ENCODE data around the gene MYCBP2. TPM values are rescaled to one million over a fixed set of nuclear protein-coding genes. Genes with fewer than 3 reads are reported as not detected.

MYCBP2 gene
- total RNA-seq, 1 donor from 2014 or later: 62.1 TPM

GRCh38 chr13:77143431-77143830 lies 183.5 kb downstream of the MYCBP2 start:
- DNase-seq (ENCODE audit: low spot score): no peak
- intact Hi-C loops (cut with DNase I): no loop called here

DNA sequence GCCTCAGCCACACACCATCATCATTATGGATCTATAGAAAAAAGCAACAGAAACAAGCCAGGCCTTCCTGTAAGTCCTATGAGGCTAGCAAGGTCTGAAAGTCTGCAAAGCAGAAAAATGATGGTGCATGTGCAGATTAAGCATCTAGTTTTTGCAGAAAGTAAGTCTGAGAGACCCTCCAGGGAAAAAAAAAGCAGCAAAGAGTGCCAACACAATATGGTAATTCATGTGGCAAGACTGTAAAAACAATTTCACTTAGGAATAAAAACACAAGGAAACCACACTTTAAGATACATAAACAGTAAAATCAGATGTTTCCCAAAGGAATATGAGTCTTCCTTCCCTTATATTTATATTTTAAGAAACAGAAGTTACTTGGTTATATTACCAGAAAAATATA lies 187.6 kb downstream of the MYCBP2 start:
- intact Hi-C loops (cut with DNase I): no loop called here

GRCh38 chr13:77138813-77139212 lies 188.1 kb downstream of the MYCBP2 start:
- intact Hi-C loops (cut with DNase I): no loop called here
- DNase-seq (ENCODE audit: low spot score): no peak

More for the DNA sequence above, 187.6 kb downstream of the MYCBP2 start:
- no peak for DNase-seq (ENCODE audit: low spot score)

DNA sequence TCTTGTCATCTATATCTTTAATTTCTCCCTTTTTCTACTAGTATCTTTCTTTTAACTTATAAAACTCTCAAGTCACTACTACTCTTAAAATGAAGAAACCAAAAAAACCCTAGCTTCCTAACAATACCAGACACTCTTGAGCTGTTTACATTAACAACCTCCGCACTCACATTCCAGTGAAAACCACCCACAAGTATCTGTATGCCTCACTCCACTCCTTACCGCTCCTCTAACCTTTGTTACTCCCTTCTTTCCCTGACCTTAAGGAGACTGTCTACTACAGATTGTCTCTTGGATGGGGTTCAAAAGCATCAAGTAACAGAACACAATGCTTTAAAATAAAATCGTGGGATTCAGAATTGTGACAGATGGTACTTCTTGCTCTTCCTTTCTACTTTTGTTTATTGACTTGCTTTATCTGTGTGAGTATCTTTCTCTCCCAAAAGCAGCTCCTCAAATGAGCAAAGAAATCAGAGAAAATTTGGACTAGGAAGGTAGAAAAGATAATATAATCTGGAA lies 189.9 kb downstream of the MYCBP2 start:
- DNase-seq (ENCODE audit: low spot score): no peak
- intact Hi-C loops (cut with DNase I): no loop called here

GRCh38 chr13:77124423-77124822 lies 202.5 kb downstream of the MYCBP2 start:
- no peak for DNase-seq (ENCODE audit: low spot score)
- intact Hi-C loops (cut with DNase I): no loop called here

DNA sequence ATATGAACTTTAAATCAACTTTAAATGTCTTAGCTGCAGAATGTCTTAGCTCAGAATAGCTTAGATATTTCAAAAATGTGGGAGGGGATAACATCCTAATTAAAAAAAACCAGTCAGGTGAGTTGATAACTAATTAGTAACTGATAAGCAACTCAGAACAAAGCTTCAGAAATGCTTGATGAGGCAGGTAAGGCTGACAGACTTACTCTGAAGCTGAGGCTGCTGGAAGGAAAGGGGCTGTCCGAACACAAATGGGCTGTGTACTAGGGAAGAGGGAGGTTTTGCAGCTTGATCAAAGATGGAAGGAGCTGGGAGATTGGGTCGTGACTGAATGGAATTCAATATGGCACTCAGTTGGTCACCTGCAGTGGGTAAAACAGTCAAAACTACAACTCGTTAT lies 208.8 kb downstream of the MYCBP2 start:
- no peak for DNase-seq (ENCODE audit: low spot score)
- intact Hi-C loops (cut with DNase I): no loop called here

DNA sequence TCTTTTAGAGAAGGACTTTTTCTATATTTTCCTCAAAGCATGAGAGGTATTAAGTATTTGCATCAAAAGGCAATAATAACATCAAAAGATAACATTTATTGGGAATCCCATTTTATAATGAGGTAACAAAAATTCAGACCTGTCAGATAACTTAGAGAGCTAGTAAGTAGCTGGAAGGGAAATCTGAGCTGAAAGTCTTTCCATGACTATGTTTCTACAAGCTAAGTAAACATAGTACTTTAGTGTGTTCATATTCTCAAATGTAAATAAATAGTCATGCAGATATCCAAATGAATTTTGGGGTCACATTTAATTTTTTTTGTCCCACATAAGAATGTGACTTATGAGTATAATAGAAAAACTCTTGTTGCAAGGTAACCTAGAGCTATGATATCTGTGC lies 212.6 kb downstream of the MYCBP2 start:
- no peak for DNase-seq (ENCODE audit: low spot score)
- intact Hi-C loops (cut with DNase I): no loop called here

DNA sequence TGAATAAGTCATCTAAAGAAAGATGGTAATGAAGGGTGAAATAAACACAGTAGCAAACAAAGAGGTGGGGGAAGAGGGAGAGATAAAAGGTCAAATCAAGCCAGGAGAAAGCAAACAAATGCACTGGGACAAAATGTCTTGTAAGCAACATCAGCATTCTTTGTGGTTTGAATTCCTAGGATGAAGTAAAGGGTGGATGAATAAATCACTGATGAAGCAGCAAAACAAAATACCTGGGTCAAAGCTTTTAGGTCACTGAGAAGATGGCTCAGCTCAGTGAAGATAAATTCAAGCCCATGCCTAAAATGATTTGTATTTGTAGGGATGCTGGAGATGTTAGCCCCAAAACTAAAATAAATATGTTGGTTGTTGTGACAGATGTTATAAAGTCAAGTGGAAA lies 213.4 kb downstream of the MYCBP2 start:
- DNase-seq (ENCODE audit: low spot score): no peak
- intact Hi-C loops (cut with DNase I): no loop called here

- intact Hi-C loops (cut with DNase I): no loop called here
- DNase-seq (ENCODE audit: low spot score): no peak
These were observed 221.8 kb downstream of the MYCBP2 start for GRCh38 chr13:77105051-77105450.

DNA sequence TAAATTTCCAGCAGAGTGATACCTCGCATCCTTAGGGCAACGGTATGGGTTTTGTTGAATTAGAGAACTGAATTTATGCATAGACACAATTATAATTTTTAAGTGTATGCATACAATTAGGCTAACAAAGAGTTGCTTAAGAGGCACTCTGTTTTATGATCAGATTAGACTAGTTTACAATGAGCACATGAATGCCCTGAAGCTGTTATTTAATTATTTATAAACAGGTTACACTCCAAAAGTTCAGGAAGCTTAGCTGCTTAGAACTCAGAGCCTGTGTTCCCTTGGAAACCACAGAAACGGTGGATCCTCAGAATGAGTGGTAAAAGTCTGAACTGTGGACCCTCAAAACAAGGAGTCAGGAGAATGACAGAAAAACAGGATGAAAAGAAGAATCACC lies 227.5 kb downstream of the MYCBP2 start:
- DNase-seq (ENCODE audit: low spot score): no peak
- intact Hi-C loops (cut with DNase I): no loop called here

DNA sequence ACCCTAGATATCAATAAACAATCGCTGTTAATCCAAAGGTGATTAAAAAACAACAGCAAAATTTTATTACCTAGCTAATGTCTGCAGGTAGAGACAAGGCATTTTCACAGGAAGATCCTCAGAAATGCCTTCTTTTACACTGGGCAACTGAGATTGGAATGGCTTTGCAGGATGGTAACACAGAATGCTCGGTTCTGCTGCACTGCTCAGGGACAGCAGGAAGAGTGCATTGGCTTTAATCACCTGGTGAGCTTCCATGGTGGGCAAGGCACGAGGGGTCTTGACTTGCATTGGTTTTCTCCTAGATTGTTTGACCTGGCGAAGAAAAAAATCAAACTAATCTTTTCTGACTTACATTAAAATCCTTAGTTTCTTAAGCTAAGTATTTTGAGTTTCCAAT lies 231.6 kb downstream of the MYCBP2 start:
- intact Hi-C loops (cut with DNase I): no loop called here

DNA sequence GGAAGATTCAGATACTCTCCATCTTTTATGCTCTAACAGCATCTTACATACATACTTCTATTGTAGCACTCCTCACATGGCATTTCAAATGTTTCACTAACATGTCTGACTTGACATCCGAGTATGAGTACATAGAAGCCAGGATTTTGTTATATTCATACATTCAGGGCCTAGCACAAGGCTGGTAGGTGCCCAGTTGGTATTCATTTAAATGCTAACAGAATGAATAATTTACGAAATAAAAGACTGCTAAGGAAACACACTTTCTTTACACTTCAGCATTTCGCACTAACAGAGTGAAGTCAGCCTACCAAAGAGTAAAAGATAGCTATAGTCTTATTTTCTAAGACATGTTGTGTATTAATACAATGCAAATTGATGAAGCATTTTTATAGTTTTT lies 232.1 kb downstream of the MYCBP2 start:
- intact Hi-C loops (cut with DNase I): no loop called here
- DNase-seq (ENCODE audit: low spot score): no peak

More for the DNA sequence above, 231.6 kb downstream of the MYCBP2 start:
- no peak for DNase-seq (ENCODE audit: low spot score)

GRCh38 chr13:77093735-77094134 lies 233.2 kb downstream of the MYCBP2 start:
- no peak for DNase-seq (ENCODE audit: low spot score)
- intact Hi-C loops (cut with DNase I): no loop called here

- no peak for DNase-seq (ENCODE audit: low spot score)
- intact Hi-C loops (cut with DNase I): no loop called here
These were observed 242.1 kb downstream of the MYCBP2 start for GRCh38 chr13:77084755-77085154.

GRCh38 chr13:77079902-77080413 lies 246.9 kb downstream of the MYCBP2 start:
- DNase-seq (ENCODE audit: low spot score): no peak
- intact Hi-C loops (cut with DNase I): no loop called here

DNA sequence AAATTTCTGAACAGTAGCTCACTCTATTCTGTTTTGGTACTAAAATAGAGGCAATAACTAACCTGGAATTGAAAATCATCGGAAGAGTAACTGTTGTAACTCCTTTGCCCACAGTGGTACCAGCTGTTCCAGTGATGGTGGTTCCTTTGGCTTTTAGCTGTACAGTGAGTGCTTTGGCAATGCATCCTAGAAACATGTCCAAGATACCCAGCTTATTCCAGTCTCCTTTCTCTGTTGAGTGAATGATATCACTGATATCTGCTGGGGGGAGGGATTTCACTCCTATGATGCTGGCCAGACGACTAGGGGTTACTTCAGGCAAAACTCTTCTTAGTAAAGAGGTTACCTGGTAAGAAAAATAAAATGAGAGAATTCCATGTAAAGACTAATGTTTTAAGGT lies 259.4 kb downstream of the MYCBP2 start:
- intact Hi-C loops (cut with DNase I): no loop called here
- no peak for DNase-seq (ENCODE audit: low spot score)

- intact Hi-C loops (cut with DNase I): no loop called here
- DNase-seq (ENCODE audit: low spot score): no peak
These were observed 261.3 kb downstream of the MYCBP2 start for GRCh38 chr13:77065461-77066147.

GRCh38 chr13:77062097-77062496 lies 264.8 kb downstream of the MYCBP2 start:
- intact Hi-C loops (cut with DNase I): no loop called here
- no peak for DNase-seq (ENCODE audit: low spot score)

- DNase-seq (ENCODE audit: low spot score): no peak
- intact Hi-C loops (cut with DNase I): no loop called here
These were observed 265.5 kb downstream of the MYCBP2 start for GRCh38 chr13:77061362-77061761.

- no peak for DNase-seq (ENCODE audit: low spot score)
- intact Hi-C loops (cut with DNase I): no loop called here
These were observed 270.0 kb downstream of the MYCBP2 start for GRCh38 chr13:77056886-77057285.

DNA sequence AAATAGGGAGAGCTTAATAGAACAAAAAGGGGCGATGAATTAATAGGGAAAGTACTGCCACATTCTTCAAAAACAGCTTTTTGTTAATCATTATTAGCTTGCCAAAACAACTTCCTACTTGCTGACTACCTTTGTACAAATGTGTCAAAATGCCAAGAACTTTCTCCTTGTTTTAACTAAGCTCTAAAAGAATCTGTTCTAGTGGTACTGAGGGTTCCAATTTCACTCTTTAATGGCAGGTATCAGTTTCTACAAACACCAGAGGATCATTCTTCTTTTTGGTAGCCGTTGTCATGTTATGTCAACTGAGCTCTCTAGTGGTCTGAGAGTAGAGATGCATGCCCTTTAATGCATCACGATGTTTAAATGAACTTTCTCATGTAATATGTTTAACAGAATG lies 270.5 kb downstream of the MYCBP2 start:
- no peak for DNase-seq (ENCODE audit: low spot score)
- intact Hi-C loops (cut with DNase I): no loop called here

DNA sequence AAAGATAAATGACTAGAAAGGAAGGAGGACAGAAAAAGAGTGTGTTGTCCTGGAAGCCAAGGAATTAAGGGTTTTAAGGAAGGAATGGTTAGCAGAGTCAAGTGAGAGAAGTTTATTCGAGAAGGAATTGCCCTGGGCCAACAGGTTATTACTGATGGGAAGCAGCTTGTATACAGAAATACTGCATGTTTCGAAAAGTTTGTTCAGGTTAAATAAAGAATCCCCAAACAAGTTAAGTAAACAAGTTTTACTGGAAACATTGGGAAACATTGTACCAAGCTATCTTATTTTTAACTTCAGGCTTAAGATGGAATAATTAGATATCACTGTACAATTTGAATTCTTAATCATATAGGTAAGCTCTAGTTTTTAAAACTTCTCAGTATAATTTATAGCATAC lies 271.7 kb downstream of the MYCBP2 start:
- intact Hi-C loops (cut with DNase I): no loop called here
- no peak for DNase-seq (ENCODE audit: low spot score)
